Upper lobe of left lung (tissue), 6 donors: ENCODE results near the gene RPS6KA2. TPM values are rescaled to one million over a fixed set of nuclear protein-coding genes. Genes with fewer than 3 reads are reported as not detected.
A peak's percentile ranks its signal among the peaks of the same experiment; 100 is the strongest.

Experiments
- ATAC-seq, 2 donors: fragments of 200-7000 bp; cut with Tn5 transposase; one replicate each; pipeline ENCODE4 v1.9.1; 2022; ENCODE audit warnings: mild to moderate bottlenecking in 2 of 2, moderate library complexity in 2 of 2; ENCODE audit not compliant: low FRiP score in 2 of 2
- DNase-seq, 2 donors: peaks; one replicate each; pipeline ENCODE4 v3.0.0-alpha.2; 2019 to 2020
- H3K27ac ChIP-seq, 4 donors: fragments of 200-600 bp; sonication (generic); one replicate each; pipeline ENCODE4 v1.5.1; 2016 to 2019
- H3K27me3 ChIP-seq, 4 donors: fragments of 200-600 bp; sonication (generic); one replicate each; pipeline ENCODE4 v1.5.1; 2017 to 2019
- H3K36me3 ChIP-seq, 4 donors: fragments of 200-600 bp; sonication (generic); one replicate each; pipeline ENCODE4 v1.5.1; 2016 to 2019
- H3K4me1 ChIP-seq, 4 donors: fragments of 200-600 bp; sonication (generic); one replicate each; pipeline ENCODE4 v1.5.1; 2018 to 2019
- H3K4me3 ChIP-seq, 4 donors: fragments of 200-600 bp; sonication (generic); one replicate each; pipeline ENCODE4 v1.5.1; 2017 to 2019; ENCODE audit warnings: mild to moderate bottlenecking in 2 of 4, moderate library complexity in 1 of 4
- H3K9me3 ChIP-seq, 4 donors: fragments of 200-600 bp; sonication (generic); one replicate each; pipeline ENCODE4 v1.5.1; 2018 to 2019
- CTCF ChIP-seq, 6 experiments: fragments of 450-650 bp in 4 of 6; fragments of 200-600 bp in 2 of 6; sonication (generic) in 2 of 6; IDR thresholded peaks; one replicate each; pipeline ENCODE4 v1.5.1; 2016 to 2019; ENCODE audit warnings: antibody characterized with exemption in 6 of 6
- EP300 ChIP-seq, 4 donors: sonication (generic); formaldehyde crosslinking; IDR thresholded peaks; one replicate each; pipeline ENCODE4 v1.5.1; 2017; ENCODE audit warnings: antibody characterized with exemption in 4 of 4, control low read depth in 2 of 4
- POLR2A ChIP-seq, 4 donors: fragments of 450-650 bp; IDR thresholded peaks; one replicate each; pipeline ENCODE4 v1.5.1; 2016 to 2017; ENCODE audit warnings: antibody characterized with exemption in 4 of 4, mild to moderate bottlenecking in 2 of 4
- POLR2AphosphoS5 ChIP-seq, 2 donors: sonication (generic); formaldehyde crosslinking; IDR thresholded peaks; one replicate each; pipeline ENCODE4 v1.5.1; 2017; ENCODE audit warnings: antibody characterized with exemption in 2 of 2
- WGBS, 2 donors: methylation state at CpG; one replicate each; pipeline ENCODE4 v1.1.5; 2017 to 2018; 5-methylcytosine and 5-hydroxymethylcytosine counted together
- total RNA-seq, 6 donors: library from RNA; depleted of rRNA in 4 of 6; stranded (reverse); fragments of >200 nt in 4 of 6; gene quantifications; one replicate each; pipeline versions ENCODE4 v1.1.0 to v1.2.1, GENCODE V29; 2016 to 2021
- donor health status: DM: no; HTN: no; CAD: no; lungs with moderate emphysema.
- donor health status: DM: no; HTN: yes; CAD: no; lungs with severe emphysema.

The RPS6KA2 gene
- total RNA-seq, 6 donors from 2014 or later: 101 to 233 (median 168) TPM

GRCh38 chr6:166615059-166615770, 11.8 kb downstream of the RPS6KA2 start:
- Histone ChIP-seq H3K36me3 (peaks cover 2 to 36% (median 8%) of the 10 kb centered on the region in 4 donors), H3K4me3 (no peak overlapping the region), H3K27me3 (no peaks in the 10 kb centered on the region), H3K4me1 (peaks cover 52 to 66% (median 57%) of the 10 kb centered on the region in 4 donors), H3K9me3 (no peaks in the 10 kb centered on the region), H3K27ac (peak overlapping the region; percentile 52 to 88 (median 76))
- WGBS, 2 donors: 73 to 81% methylated on average over 18 to 21 of the region's 21 CpGs
- peak; percentile 26 to 89 (median 60) for TF ChIP-seq EP300 (IDR thresholded peaks at IDR 0.05)
- TF ChIP-seq CTCF (IDR thresholded peaks at IDR 0.05): no peak
- TF ChIP-seq POLR2AphosphoS5 (IDR thresholded peaks at IDR 0.05): peak; percentile 61 to 84
- ATAC-seq: peak in 1 of 2 donors; percentile 27
- DNase-seq: peak; percentile 22 to 24

- no peak for TF ChIP-seq POLR2AphosphoS5 (IDR thresholded peaks at IDR 0.05)
- TF ChIP-seq EP300 (IDR thresholded peaks at IDR 0.05): no peak
- TF ChIP-seq POLR2A (IDR thresholded peaks at IDR 0.05): no peak
- Histone ChIP-seq H3K27ac (peak overlapping the region; percentile 52 to 88 (median 76)), H3K4me1 (peaks cover 47 to 61% (median 51%) of the 10 kb centered on the region in 4 donors), H3K4me3 (no peak overlapping the region), H3K9me3 (no peaks in the 10 kb centered on the region), H3K27me3 (no peaks in the 10 kb centered on the region), H3K36me3 (peaks cover 2 to 36% (median 8%) of the 10 kb centered on the region in 4 donors)
- DNase-seq: peak in 1 of 2 donors; percentile 19
- WGBS, 2 donors: 82 to 89% methylated on average over 10 of the region's 10 CpGs
- ATAC-seq: peak; percentile 7 to 17
Observed at GRCh38 chr6:166614589-166614988, 12.5 kb downstream of the RPS6KA2 start.

GRCh38 chr6:166614171-166614583, 12.9 kb downstream of the RPS6KA2 start:
- ATAC-seq (peak in 1 of 2 donors; percentile 42), DNase-seq (peak in 1 of 2 donors; percentile 64)
- 85 to 91% methylated on average over 12 of the region's 12 CpGs for WGBS, 2 donors
- no peaks in the 10 kb centered on the region for H3K27me3 ChIP-seq
- peaks cover 43 to 58% (median 49%) of the 10 kb centered on the region in 4 donors for H3K4me1 ChIP-seq
- TF ChIP-seq CTCF (IDR thresholded peaks at IDR 0.05) (no peak), POLR2AphosphoS5 (IDR thresholded peaks at IDR 0.05) (no peak), EP300 (IDR thresholded peaks at IDR 0.05) (no peak), POLR2A (IDR thresholded peaks at IDR 0.05) (no peak)
- no peaks in the 10 kb centered on the region for H3K9me3 ChIP-seq
- peaks cover 2 to 36% (median 8%) of the 10 kb centered on the region in 4 donors for H3K36me3 ChIP-seq
- peak overlapping the region; percentile 52 to 88 (median 76) for H3K27ac ChIP-seq
- no peak overlapping the region for H3K4me3 ChIP-seq

- H3K9me3 ChIP-seq: no peaks in the 10 kb centered on the region
- no peaks in the 10 kb centered on the region for H3K27me3 ChIP-seq
- peaks cover 38 to 62% (median 48%) of the 10 kb centered on the region in 4 donors for H3K4me1 ChIP-seq
- H3K27ac ChIP-seq: peak overlapping the region in 2 of 4 donors; percentile 19 to 88
- 94% methylated on average over 7 of the region's 7 CpGs for WGBS, 2 donors
- H3K36me3 ChIP-seq: peaks cover under 1 to 26% (median 4%) of the 10 kb centered on the region in 4 donors
- DNase-seq (no peak), ATAC-seq (no peak)
- H3K4me3 ChIP-seq: no peak overlapping the region
- TF ChIP-seq CTCF (IDR thresholded peaks at IDR 0.05) (no peak), POLR2A (IDR thresholded peaks at IDR 0.05) (no peak), EP300 (IDR thresholded peaks at IDR 0.05) (no peak), POLR2AphosphoS5 (IDR thresholded peaks at IDR 0.05) (no peak)
Observed at GRCh38 chr6:166613027-166613426, 14.0 kb downstream of the RPS6KA2 start.

GRCh38 chr6:166612471-166612881, 14.6 kb downstream of the RPS6KA2 start:
- TF ChIP-seq POLR2AphosphoS5 (IDR thresholded peaks at IDR 0.05): no peak
- peak in 1 of 2 donors; percentile 2 for DNase-seq
- Histone ChIP-seq H3K9me3 (no peaks in the 10 kb centered on the region), H3K27me3 (no peaks in the 10 kb centered on the region), H3K36me3 (peaks cover 0 to 21% (median 3%) of the 10 kb centered on the region in 4 donors), H3K4me1 (peaks cover 32 to 63% (median 45%) of the 10 kb centered on the region in 4 donors), H3K4me3 (no peak overlapping the region), H3K27ac (peak overlapping the region in 3 of 4 donors; percentile 2 to 88 (median 19))
- WGBS, 2 donors: 88 to 91% methylated on average over 5 to 11 of the region's 11 CpGs
- no peak for ATAC-seq
